Neuron (in vitro differentiated cells): ENCODE results near the gene ZNF423.
"Not testable (repeated sequence)": the region's sequence is repeated elsewhere in the genome, so short reads cannot be mapped to it uniquely, and the experiment has no call there.

Experiments used
- H2AFZ ChIP-seq: one replicate; pipeline ENCODE4 v1.6.1; 2013; ENCODE audit warnings: low read depth, mild to moderate bottlenecking, inconsistent platforms, low read length, moderate library complexity
- H3K27me3 ChIP-seq: one replicate; pipeline ENCODE4 v1.6.1; 2013; ENCODE audit warnings: low read length; ENCODE audit not compliant: insufficient read depth
- H3K36me3 ChIP-seq: one replicate; pipeline ENCODE4 v1.6.1; 2013; ENCODE audit warnings: low read length; ENCODE audit not compliant: insufficient read depth
- H3K4me1 ChIP-seq: one replicate; pipeline ENCODE4 v1.6.1; 2013; ENCODE audit warnings: low read length; ENCODE audit not compliant: insufficient read depth
- H3K4me3 ChIP-seq: 2 replicates; pipeline ENCODE4 v1.5.1; 2013; ENCODE audit warnings: mild to moderate bottlenecking, low read length, moderate library complexity
- H3K9me3 ChIP-seq: one replicate; pipeline ENCODE4 v1.6.1; 2013; ENCODE audit warnings: low read length

The ZNF423 gene

GRCh38 chr16:49519008-49519656, 336.8 kb downstream of the ZNF423 start:
- no peaks in the 10 kb centered on the region for H3K27me3 ChIP-seq
- H2AFZ ChIP-seq = no peak overlapping the region
- H3K9me3 ChIP-seq = no peaks in the 10 kb centered on the region
- H3K36me3 ChIP-seq = peaks cover 33% of the 10 kb centered on the region
- no peak overlapping the region for H3K4me3 ChIP-seq
- no peaks in the 10 kb centered on the region for H3K4me1 ChIP-seq

GRCh38 chr16:49516382-49517036, 339.4 kb downstream of the ZNF423 start:
- no peak overlapping the region for H3K4me3 ChIP-seq
- no peaks in the 10 kb centered on the region for H3K9me3 ChIP-seq
- peaks cover 15% of the 10 kb centered on the region for H3K36me3 ChIP-seq
- no peak overlapping the region for H2AFZ ChIP-seq
- no peaks in the 10 kb centered on the region for H3K27me3 ChIP-seq
- no peaks in the 10 kb centered on the region for H3K4me1 ChIP-seq

GRCh38 chr16:49515861-49516260, 340.1 kb downstream of the ZNF423 start:
- Histone ChIP-seq H3K4me3 (no peak overlapping the region), H3K9me3 (no peaks in the 10 kb centered on the region), H3K4me1 (no peaks in the 10 kb centered on the region), H2AFZ (no peak overlapping the region), H3K36me3 (peaks cover 12% of the 10 kb centered on the region), H3K27me3 (no peaks in the 10 kb centered on the region)

GRCh38 chr16:49515016-49515565, 340.8 kb downstream of the ZNF423 start:
- Histone ChIP-seq H3K36me3 (peaks cover 12% of the 10 kb centered on the region), H3K27me3 (no peaks in the 10 kb centered on the region), H3K4me1 (no peaks in the 10 kb centered on the region), H2AFZ (no peak overlapping the region), H3K4me3 (no peak overlapping the region), H3K9me3 (no peaks in the 10 kb centered on the region)

GRCh38 chr16:49514073-49514980, 341.6 kb downstream of the ZNF423 start:
- H3K36me3 ChIP-seq = peaks cover 8% of the 10 kb centered on the region

GRCh38 chr16:49513040-49513439, 342.9 kb downstream of the ZNF423 start:
- Histone ChIP-seq H3K4me1 (no peaks in the 10 kb centered on the region), H2AFZ (no peak overlapping the region), H3K9me3 (no peaks in the 10 kb centered on the region), H3K36me3 (peaks cover 8% of the 10 kb centered on the region), H3K4me3 (no peak overlapping the region), H3K27me3 (no peaks in the 10 kb centered on the region)

More at GRCh38 chr16:49514073-49514980, 341.6 kb downstream of the ZNF423 start:
- H3K4me1 ChIP-seq = no peaks in the 10 kb centered on the region
- no peaks in the 10 kb centered on the region for H3K9me3 ChIP-seq
- no peaks in the 10 kb centered on the region for H3K27me3 ChIP-seq
- no peak overlapping the region for H3K4me3 ChIP-seq
- H2AFZ ChIP-seq = no peak overlapping the region

- Histone ChIP-seq H3K4me3 (no peak overlapping the region), H3K9me3 (no peaks in the 10 kb centered on the region), H3K4me1 (no peaks in the 10 kb centered on the region), H3K36me3 (peaks cover 8% of the 10 kb centered on the region), H2AFZ (no peak overlapping the region), H3K27me3 (no peaks in the 10 kb centered on the region)
These were observed 345.1 kb downstream of the ZNF423 start for GRCh38 chr16:49510654-49511305.

- no peaks in the 10 kb centered on the region for H3K27me3 ChIP-seq
- H2AFZ ChIP-seq = no peak overlapping the region
- H3K9me3 ChIP-seq = no peaks in the 10 kb centered on the region
- peaks cover 8% of the 10 kb centered on the region for H3K36me3 ChIP-seq
- H3K4me1 ChIP-seq = no peaks in the 10 kb centered on the region
- no peak overlapping the region for H3K4me3 ChIP-seq
These were observed 345.8 kb downstream of the ZNF423 start for GRCh38 chr16:49510141-49510540.

GRCh38 chr16:49506058-49507013, 349.6 kb downstream of the ZNF423 start:
- not testable (repeated sequence) for H3K9me3 ChIP-seq, H3K36me3 ChIP-seq, H2AFZ ChIP-seq, H3K27me3 ChIP-seq, H3K4me3 ChIP-seq, H3K4me1 ChIP-seq

- Histone ChIP-seq H3K9me3 (no peaks in the 10 kb centered on the region), H2AFZ (no peak overlapping the region), H3K4me1 (no peaks in the 10 kb centered on the region), H3K27me3 (no peaks in the 10 kb centered on the region), H3K4me3 (no peak overlapping the region), H3K36me3 (no peaks in the 10 kb centered on the region)
These were observed 350.4 kb downstream of the ZNF423 start for GRCh38 chr16:49505556-49505955.

GRCh38 chr16:49504626-49505025, 351.3 kb downstream of the ZNF423 start:
- Histone ChIP-seq H3K4me1 (no peaks in the 10 kb centered on the region), H3K4me3 (no peak overlapping the region), H3K27me3 (no peaks in the 10 kb centered on the region), H3K36me3 (no peaks in the 10 kb centered on the region), H3K9me3 (no peaks in the 10 kb centered on the region), H2AFZ (no peak overlapping the region)

GRCh38 chr16:49504023-49504364, 351.9 kb downstream of the ZNF423 start:
- no peaks in the 10 kb centered on the region for H3K36me3 ChIP-seq
- H2AFZ ChIP-seq = no peak overlapping the region
- H3K27me3 ChIP-seq = no peaks in the 10 kb centered on the region
- H3K4me3 ChIP-seq = no peak overlapping the region
- H3K4me1 ChIP-seq = no peaks in the 10 kb centered on the region
- no peaks in the 10 kb centered on the region for H3K9me3 ChIP-seq
